Skeletal muscle satellite cell (primary cell): ENCODE measurements around the gene KCNAB1.
A peak's percentile ranks its signal among the peaks of the same experiment; 100 is the strongest.

ENCODE experiments used
- H3K27me3 ChIP-seq: 2 replicates; pipeline ENCODE4 v1.7.0; 2013; ENCODE audit warnings: low read length; ENCODE audit not compliant: control insufficient read depth, insufficient read depth
- H3K36me3 ChIP-seq: 2 replicates; pipeline ENCODE4 v1.7.0; 2013; ENCODE audit warnings: mild to moderate bottlenecking, control low read depth, low read length; ENCODE audit not compliant: insufficient read depth
- H3K4me1 ChIP-seq: 2 replicates; pipeline ENCODE4 v1.7.0; 2013; ENCODE audit warnings: low read length; ENCODE audit not compliant: control insufficient read depth, insufficient read depth
- H3K4me2 ChIP-seq: 2 replicates; pipeline ENCODE4 v1.7.0; 2013; ENCODE audit warnings: mild to moderate bottlenecking, low read length
- H3K4me3 ChIP-seq: 2 replicates; pipeline ENCODE4 v1.7.0; 2013; ENCODE audit warnings: low read length
- H3K9ac ChIP-seq: 2 replicates; pipeline ENCODE4 v1.7.0; 2013; ENCODE audit warnings: mild to moderate bottlenecking, low read depth, low read length, moderate library complexity
- H3K9me3 ChIP-seq: replicated peaks from 2 replicates; pipeline ENCODE4 v1.7.0; 2013; ENCODE audit warnings: mild to moderate bottlenecking, control low read depth, low read length

KCNAB1 gene

GRCh38 chr3:156142702-156143101, 22.3 kb downstream of the KCNAB1 start:
- Histone ChIP-seq H3K4me1 (peaks cover 10% of the 10 kb centered on the region), H3K9ac (no peak overlapping the region), H3K4me2 (no peak overlapping the region), H3K9me3 (no peaks in the 10 kb centered on the region), H3K36me3 (no peaks in the 10 kb centered on the region), H3K4me3 (no peak overlapping the region), H3K27me3 (peaks cover 4% of the 10 kb centered on the region)

GRCh38 chr3:156143136-156143535, 22.8 kb downstream of the KCNAB1 start:
- Histone ChIP-seq H3K4me3 (no peak overlapping the region), H3K9me3 (no peaks in the 10 kb centered on the region), H3K36me3 (no peaks in the 10 kb centered on the region), H3K4me2 (no peak overlapping the region), H3K4me1 (peaks cover 10% of the 10 kb centered on the region), H3K27me3 (peaks cover 4% of the 10 kb centered on the region), H3K9ac (no peak overlapping the region)

- H3K4me2 ChIP-seq, result no peak overlapping the region
- peaks cover 4% of the 10 kb centered on the region for H3K27me3 ChIP-seq
- H3K36me3 ChIP-seq, result no peaks in the 10 kb centered on the region
- H3K9me3 ChIP-seq, result no peaks in the 10 kb centered on the region
- H3K9ac ChIP-seq, result no peak overlapping the region
- peaks cover 15% of the 10 kb centered on the region for H3K4me1 ChIP-seq
- no peak overlapping the region for H3K4me3 ChIP-seq
Measured at GRCh38 chr3:156144060-156144459, 23.7 kb downstream of the KCNAB1 start.

- Histone ChIP-seq H3K9me3 (no peaks in the 10 kb centered on the region), H3K4me2 (no peak overlapping the region), H3K4me3 (no peak overlapping the region), H3K9ac (no peak overlapping the region), H3K36me3 (no peaks in the 10 kb centered on the region), H3K4me1 (peaks cover 17% of the 10 kb centered on the region), H3K27me3 (peaks cover 4% of the 10 kb centered on the region)
Measured at GRCh38 chr3:156145866-156146265, 25.5 kb downstream of the KCNAB1 start.

- peak overlapping the region; percentile 48 for H3K4me2 ChIP-seq
- no peaks in the 10 kb centered on the region for H3K9me3 ChIP-seq
- H3K27me3 ChIP-seq, result peaks cover 4% of the 10 kb centered on the region
- no peak overlapping the region for H3K4me3 ChIP-seq
- H3K9ac ChIP-seq, result no peak overlapping the region
- peaks cover 10% of the 10 kb centered on the region for H3K4me1 ChIP-seq
- no peaks in the 10 kb centered on the region for H3K36me3 ChIP-seq
Measured at GRCh38 chr3:156148345-156148945, 28.1 kb downstream of the KCNAB1 start.

- H3K4me1 ChIP-seq, result peaks cover 10% of the 10 kb centered on the region
- H3K36me3 ChIP-seq, result no peaks in the 10 kb centered on the region
- no peak overlapping the region for H3K4me3 ChIP-seq
- H3K4me2 ChIP-seq, result peak overlapping the region; percentile 48
- peaks cover 4% of the 10 kb centered on the region for H3K27me3 ChIP-seq
- no peak overlapping the region for H3K9ac ChIP-seq
- H3K9me3 ChIP-seq, result no peaks in the 10 kb centered on the region
Measured at GRCh38 chr3:156148946-156149381, 28.6 kb downstream of the KCNAB1 start.

GRCh38 chr3:156149876-156150275, 29.5 kb downstream of the KCNAB1 start:
- Histone ChIP-seq H3K4me3 (no peak overlapping the region), H3K4me1 (peaks cover 10% of the 10 kb centered on the region), H3K9me3 (no peaks in the 10 kb centered on the region), H3K4me2 (no peak overlapping the region), H3K9ac (peak overlapping the region; percentile 37), H3K36me3 (no peaks in the 10 kb centered on the region), H3K27me3 (peaks cover 3% of the 10 kb centered on the region)

- Histone ChIP-seq H3K4me3 (no peak overlapping the region), H3K9me3 (no peaks in the 10 kb centered on the region), H3K36me3 (no peaks in the 10 kb centered on the region), H3K4me2 (no peak overlapping the region), H3K27me3 (no peaks in the 10 kb centered on the region), H3K9ac (peak overlapping the region; percentile 37), H3K4me1 (peaks cover 10% of the 10 kb centered on the region)
Measured at GRCh38 chr3:156150434-156151066, 30.2 kb downstream of the KCNAB1 start.

GRCh38 chr3:156151824-156152428, 31.5 kb downstream of the KCNAB1 start:
- no peaks in the 10 kb centered on the region for H3K36me3 ChIP-seq
- H3K4me1 ChIP-seq, result peaks cover 10% of the 10 kb centered on the region
- no peak overlapping the region for H3K4me3 ChIP-seq
- no peaks in the 10 kb centered on the region for H3K9me3 ChIP-seq
- H3K9ac ChIP-seq, result no peak overlapping the region
- H3K27me3 ChIP-seq, result no peaks in the 10 kb centered on the region
- H3K4me2 ChIP-seq, result no peak overlapping the region

- Histone ChIP-seq H3K4me3 (no peak overlapping the region), H3K4me1 (no peaks in the 10 kb centered on the region), H3K9ac (no peak overlapping the region), H3K9me3 (no peaks in the 10 kb centered on the region), H3K4me2 (no peak overlapping the region), H3K36me3 (no peaks in the 10 kb centered on the region), H3K27me3 (no peaks in the 10 kb centered on the region)
Measured at GRCh38 chr3:156158656-156159295, 38.4 kb downstream of the KCNAB1 start.

- no peaks in the 10 kb centered on the region for H3K4me1 ChIP-seq
- no peak overlapping the region for H3K9ac ChIP-seq
- H3K36me3 ChIP-seq, result no peaks in the 10 kb centered on the region
- H3K4me2 ChIP-seq, result no peak overlapping the region
- H3K9me3 ChIP-seq, result no peaks in the 10 kb centered on the region
- H3K27me3 ChIP-seq, result no peaks in the 10 kb centered on the region
- H3K4me3 ChIP-seq, result no peak overlapping the region
Measured at GRCh38 chr3:156160647-156161046, 40.3 kb downstream of the KCNAB1 start.
